ENCODE data around the gene CAMK2B.

Gene CAMK2B

GRCh38 chr7:44307905-44308595, 17.3 kb downstream of the CAMK2B start:
- DNase-seq: no peak

- no peak for DNase-seq
Observed at GRCh38 chr7:44307301-44307900, 18.0 kb downstream of the CAMK2B start.

GRCh38 chr7:44306606-44307005, 18.8 kb downstream of the CAMK2B start:
- DNase-seq: no peak

GRCh38 chr7:44305564-44306507, 19.6 kb downstream of the CAMK2B start:
- DNase-seq: no peak

- DNase-seq: no peak
Observed at GRCh38 chr7:44294325-44295069, 30.9 kb downstream of the CAMK2B start.

GRCh38 chr7:44293561-44294324, 31.7 kb downstream of the CAMK2B start:
- no peak for DNase-seq

- no peak for DNase-seq
Observed at GRCh38 chr7:44292876-44293560, 32.4 kb downstream of the CAMK2B start.

GRCh38 chr7:44292420-44292817, 33.0 kb downstream of the CAMK2B start:
- DNase-seq: no peak

- no peak for DNase-seq
Observed at GRCh38 chr7:44291733-44292419, 33.5 kb downstream of the CAMK2B start.

GRCh38 chr7:44291066-44291732, 34.2 kb downstream of the CAMK2B start:
- DNase-seq: no peak

- no peak for DNase-seq
Observed at GRCh38 chr7:44290252-44290620, 35.2 kb downstream of the CAMK2B start.

GRCh38 chr7:44289341-44290251, 35.8 kb downstream of the CAMK2B start:
- no peak for DNase-seq

- DNase-seq: no peak
Observed at GRCh38 chr7:44288811-44289340, 36.5 kb downstream of the CAMK2B start.

- DNase-seq: no peak
Observed at GRCh38 chr7:44288381-44288685, 37.1 kb downstream of the CAMK2B start.

GRCh38 chr7:44287488-44288380, 37.7 kb downstream of the CAMK2B start:
- no peak for DNase-seq

GRCh38 chr7:44286618-44287487, 38.5 kb downstream of the CAMK2B start:
- DNase-seq: no peak

GRCh38 chr7:44286182-44286617, 39.2 kb downstream of the CAMK2B start:
- DNase-seq: no peak
